Mesendoderm (in vitro differentiated cells): ENCODE measurements around the gene METRNL.
"Not testable (repeated sequence)": the region's sequence is repeated elsewhere in the genome, so short reads cannot be mapped to it uniquely, and the experiment has no call there.

Source experiments
- DNase-seq: peaks from one replicate; pipeline ENCODE4 v3.0.0; 2013
- H2AK5ac ChIP-seq: 2 replicates; pipeline ENCODE4 v1.6.1; 2013; ENCODE audit warnings: low read length, inconsistent platforms
- H2BK120ac ChIP-seq: 2 replicates; pipeline ENCODE4 v1.6.1; 2013; ENCODE audit warnings: low read depth, mild to moderate bottlenecking, low read length, moderate library complexity, mixed read lengths
- H2BK15ac ChIP-seq: replicated peaks from 2 replicates; pipeline ENCODE4 v1.6.1; 2013; ENCODE audit warnings: low read depth, mild to moderate bottlenecking, moderate library complexity
- H2BK5ac ChIP-seq: 2 replicates; pipeline ENCODE4 v1.6.1; 2013; ENCODE audit warnings: low read length, inconsistent platforms
- H3K18ac ChIP-seq: 2 replicates; pipeline ENCODE4 v1.6.1; 2013; ENCODE audit warnings: mild to moderate bottlenecking, low read length, mixed read lengths
- H3K23ac ChIP-seq: one replicate; pipeline ENCODE4 v1.6.1; 2013; ENCODE audit warnings: low read length
- H3K27ac ChIP-seq: 2 replicates; pipeline ENCODE4 v1.5.1; 2013; ENCODE audit warnings: low read depth, mild to moderate bottlenecking, inconsistent platforms, low read length, moderate library complexity
- H3K27me3 ChIP-seq: 2 replicates; pipeline ENCODE4 v1.6.1; 2013; ENCODE audit warnings: low read length, control low read depth, mild to moderate bottlenecking, inconsistent platforms; ENCODE audit not compliant: insufficient read depth, poor library complexity
- H3K36me3 ChIP-seq: 2 replicates; pipeline ENCODE4 v1.6.1; 2013; ENCODE audit warnings: low read length, inconsistent platforms; ENCODE audit not compliant: control insufficient read depth, insufficient read depth
- H3K4ac ChIP-seq: one replicate; pipeline ENCODE4 v1.6.1; 2013; ENCODE audit warnings: low read depth, mild to moderate bottlenecking, low read length, moderate library complexity
- H3K4me1 ChIP-seq: 2 replicates; pipeline ENCODE4 v1.6.1; 2013; ENCODE audit warnings: low read depth, low read length, inconsistent platforms; ENCODE audit not compliant: control insufficient read depth
- H3K4me2 ChIP-seq: 2 replicates; pipeline ENCODE4 v1.6.1; 2013; ENCODE audit warnings: low read length
- H3K4me3 ChIP-seq: 2 replicates; pipeline ENCODE4 v1.5.1; 2013; ENCODE audit warnings: mild to moderate bottlenecking, low read length
- H3K56ac ChIP-seq: one replicate; pipeline ENCODE4 v1.6.1; 2013; ENCODE audit warnings: low read length
- H3K79me1 ChIP-seq: 2 replicates; pipeline ENCODE4 v1.6.1; 2013; ENCODE audit warnings: low read length, inconsistent platforms
- H3K79me2 ChIP-seq: 2 replicates; pipeline ENCODE4 v1.6.1; 2013; ENCODE audit warnings: mild to moderate bottlenecking, low read length; ENCODE audit not compliant: control insufficient read depth, insufficient read depth
- H3K9ac ChIP-seq: 2 replicates; pipeline ENCODE4 v1.6.1; 2013; ENCODE audit warnings: low read length, inconsistent platforms
- H4K5ac ChIP-seq: one replicate; pipeline ENCODE4 v1.6.1; 2013; ENCODE audit warnings: low read length
- H4K8ac ChIP-seq: one replicate; pipeline ENCODE4 v1.6.1; 2013; ENCODE audit warnings: low read depth, mild to moderate bottlenecking, control low read depth, low read length, moderate library complexity
- whole genome bisulfite sequencing: extraction: QIAGEN DNeasy Blood & Tissue Kit; methylation state at CpG from one replicate; pipeline ENCODE4 v1.1.7; 2013; ENCODE audit warnings: low lambda C conversion rate, missing lambda C conversion rate; ENCODE audit not compliant: insufficient coverage; ENCODE audit errors: extremely low coverage; 5-methylcytosine and 5-hydroxymethylcytosine counted together

Gene METRNL

DNA sequence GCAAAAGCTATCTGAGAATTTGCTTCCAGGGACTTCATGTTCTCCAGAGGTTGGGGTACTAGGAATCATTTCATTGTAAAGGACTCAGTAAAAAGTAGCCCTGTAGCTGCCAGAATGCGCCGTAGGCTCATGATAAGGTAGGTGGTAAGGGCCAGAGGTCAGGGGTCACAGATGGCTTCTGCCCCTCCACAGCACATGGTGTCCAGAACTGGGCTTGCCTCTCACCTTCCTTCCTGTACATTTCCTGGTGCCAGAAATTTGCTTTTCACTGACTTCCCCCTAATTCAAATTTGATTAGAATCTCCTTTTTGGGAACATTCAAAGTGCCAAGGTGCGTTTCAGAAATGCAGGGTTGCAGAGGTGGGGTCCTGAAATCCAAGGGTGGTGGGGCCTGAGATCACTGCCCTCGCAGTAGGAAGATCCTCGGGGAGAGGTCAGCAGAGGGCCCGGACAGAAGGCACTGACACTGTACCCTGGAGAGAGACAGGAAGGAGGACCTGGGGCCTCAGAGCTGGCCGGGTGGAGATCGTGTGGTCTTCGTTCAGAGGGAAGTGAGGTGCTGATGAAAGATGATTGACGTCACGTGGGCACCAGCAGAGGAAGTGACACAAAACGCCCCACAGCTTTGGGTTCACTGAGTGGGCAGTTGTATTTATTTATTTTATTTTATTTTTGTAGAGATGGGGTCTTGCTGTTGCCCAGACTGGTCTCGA is 25.5 kb upstream of the METRNL start:
- no peak overlapping the region for H2BK15ac ChIP-seq
- H3K79me2 ChIP-seq, result no peaks in the 10 kb centered on the region
- H3K27ac ChIP-seq, result no peak overlapping the region
- H4K8ac ChIP-seq, result no peak overlapping the region
- no peak overlapping the region for H3K56ac ChIP-seq
- no peak overlapping the region for H3K23ac ChIP-seq
- H3K9ac ChIP-seq, result no peak overlapping the region
- H3K79me1 ChIP-seq, result no peaks in the 10 kb centered on the region
- no peak for DNase-seq
- H4K5ac ChIP-seq, result no peak overlapping the region
- no peak overlapping the region for H2AK5ac ChIP-seq
- H2BK120ac ChIP-seq, result no peak overlapping the region
- no peaks in the 10 kb centered on the region for H3K36me3 ChIP-seq
- no CpG with 5 or more reads among the region's 13 CpGs for WGBS
- H3K4me2 ChIP-seq, result no peak overlapping the region
- H3K27me3 ChIP-seq, result no peaks in the 10 kb centered on the region
- no peak overlapping the region for H3K4ac ChIP-seq
- no peak overlapping the region for H3K4me3 ChIP-seq
- no peak overlapping the region for H2BK5ac ChIP-seq
- no peak overlapping the region for H3K18ac ChIP-seq
- H3K4me1 ChIP-seq, result no peaks in the 10 kb centered on the region

DNA sequence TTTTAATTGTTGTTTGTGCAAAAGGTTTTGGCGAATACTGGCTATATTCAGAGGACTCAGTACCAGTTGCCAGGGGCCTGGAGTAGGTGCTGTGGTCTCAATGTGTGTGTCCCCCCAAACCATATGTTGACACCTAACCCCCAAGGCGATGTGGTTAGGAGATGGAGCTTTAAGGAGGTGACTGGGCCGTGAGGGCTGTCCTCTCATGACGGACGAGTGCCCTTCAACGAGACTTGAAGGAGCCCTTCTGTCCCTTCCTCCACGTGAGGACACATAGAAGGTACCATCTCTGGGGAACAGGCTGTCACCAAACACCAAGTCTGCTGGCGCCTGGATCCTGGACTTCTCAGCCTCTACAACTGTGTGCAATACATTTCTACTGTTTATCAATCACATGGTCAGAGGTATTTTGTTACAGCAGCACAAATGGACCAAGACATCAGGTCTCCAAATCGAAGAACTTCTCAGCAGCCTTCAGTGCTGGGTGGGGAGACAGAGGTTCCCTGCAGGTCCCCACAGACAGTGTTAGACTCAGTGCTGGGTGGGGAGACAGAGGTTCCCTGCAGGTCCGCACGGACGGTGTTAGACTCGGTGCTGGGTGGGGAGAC is 24.8 kb upstream of the METRNL start:
- H3K18ac ChIP-seq, result no peak overlapping the region
- H3K4me1 ChIP-seq, result no peaks in the 10 kb centered on the region
- WGBS, result no CpG with 5 or more reads among the region's 13 CpGs
- H4K5ac ChIP-seq, result no peak overlapping the region
- H3K4me3 ChIP-seq, result no peak overlapping the region
- H3K4me2 ChIP-seq, result no peak overlapping the region
- H4K8ac ChIP-seq, result no peak overlapping the region
- H2AK5ac ChIP-seq, result no peak overlapping the region
- H3K4ac ChIP-seq, result no peak overlapping the region
- H3K27me3 ChIP-seq, result no peaks in the 10 kb centered on the region
- H2BK120ac ChIP-seq, result no peak overlapping the region
- no peak overlapping the region for H2BK5ac ChIP-seq
- DNase-seq, result no peak
- no peak overlapping the region for H3K23ac ChIP-seq
- H3K9ac ChIP-seq, result no peak overlapping the region
- H3K36me3 ChIP-seq, result no peaks in the 10 kb centered on the region
- no peak overlapping the region for H3K27ac ChIP-seq
- H3K79me2 ChIP-seq, result no peaks in the 10 kb centered on the region
- H2BK15ac ChIP-seq, result no peak overlapping the region
- H3K79me1 ChIP-seq, result no peaks in the 10 kb centered on the region
- H3K56ac ChIP-seq, result no peak overlapping the region

- H3K79me2 ChIP-seq, H3K23ac ChIP-seq, H3K4ac ChIP-seq, H2BK15ac ChIP-seq, H3K4me2 ChIP-seq, H3K36me3 ChIP-seq, H3K27ac ChIP-seq, DNase-seq, H2BK5ac ChIP-seq, H3K56ac ChIP-seq, H2BK120ac ChIP-seq, H3K27me3 ChIP-seq, H3K4me1 ChIP-seq, H3K9ac ChIP-seq, H3K79me1 ChIP-seq, H4K8ac ChIP-seq, H3K18ac ChIP-seq, H2AK5ac ChIP-seq, H3K4me3 ChIP-seq, H4K5ac ChIP-seq: not testable (repeated sequence)
- WGBS, result no CpG with 5 or more reads among the region's 25 CpGs
These were observed 24.2 kb upstream of the METRNL start for GRCh38 chr17:83055176-83055575.

- H2BK120ac ChIP-seq, result no peak overlapping the region
- H2AK5ac ChIP-seq, result no peak overlapping the region
- H3K9ac ChIP-seq, result no peak overlapping the region
- no peaks in the 10 kb centered on the region for H3K79me2 ChIP-seq
- H4K8ac ChIP-seq, result no peak overlapping the region
- no peak overlapping the region for H3K18ac ChIP-seq
- H2BK15ac ChIP-seq, result no peak overlapping the region
- H3K4me2 ChIP-seq, result no peak overlapping the region
- no peaks in the 10 kb centered on the region for H3K36me3 ChIP-seq
- no peak overlapping the region for H3K56ac ChIP-seq
- no peak for DNase-seq
- no peaks in the 10 kb centered on the region for H3K27me3 ChIP-seq
- H4K5ac ChIP-seq, result no peak overlapping the region
- no peak overlapping the region for H3K27ac ChIP-seq
- H3K23ac ChIP-seq, result no peak overlapping the region
- no peak overlapping the region for H3K4ac ChIP-seq
- no CpG with 5 or more reads among the region's 16 CpGs for WGBS
- no peaks in the 10 kb centered on the region for H3K4me1 ChIP-seq
- H3K4me3 ChIP-seq, result no peak overlapping the region
- H2BK5ac ChIP-seq, result no peak overlapping the region
- H3K79me1 ChIP-seq, result no peaks in the 10 kb centered on the region
These were observed 23.4 kb upstream of the METRNL start for GRCh38 chr17:83055911-83056582.

DNA sequence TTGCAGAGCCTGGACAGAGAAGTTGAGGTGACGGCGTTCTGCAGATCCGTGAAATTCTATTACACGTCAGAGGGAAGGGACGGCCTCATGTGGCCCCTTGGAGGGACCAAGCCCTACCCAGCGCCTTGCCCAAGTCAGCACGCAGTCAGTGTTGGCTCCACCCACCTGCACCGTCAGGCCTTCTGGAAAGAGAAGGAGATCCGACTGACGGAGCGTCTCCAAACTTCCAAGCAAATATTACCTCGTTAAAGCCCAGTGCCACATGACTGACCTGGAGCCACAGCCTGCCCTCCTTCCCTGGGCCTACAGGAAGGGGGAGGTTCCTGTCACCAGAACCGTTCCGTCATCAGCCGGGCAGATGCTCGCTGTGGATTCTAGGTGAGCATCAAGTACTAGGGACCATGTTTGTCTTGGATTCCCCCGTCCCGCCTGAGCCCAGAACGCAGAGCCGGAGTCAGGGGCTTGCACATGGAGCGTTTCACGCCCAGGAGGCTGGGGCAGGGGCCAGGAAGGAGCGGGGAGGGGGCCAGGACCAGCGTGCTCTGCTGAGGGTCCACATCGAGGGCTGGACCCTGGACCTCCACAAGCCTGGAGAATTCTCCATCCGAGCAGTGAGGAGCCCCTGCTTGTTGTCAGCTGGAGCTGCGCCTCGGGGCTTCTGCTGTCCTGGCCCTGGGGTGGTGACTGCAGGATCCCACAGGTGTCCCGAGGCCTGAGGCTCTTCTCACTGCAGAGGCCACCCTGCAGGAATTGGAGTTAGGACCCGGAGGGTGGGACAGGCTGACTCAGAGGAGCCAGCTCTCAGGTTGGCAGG is 22.6 kb upstream of the METRNL start:
- H3K4me2 ChIP-seq, result no peak overlapping the region
- H3K4me3 ChIP-seq, result no peak overlapping the region
- no peaks in the 10 kb centered on the region for H3K79me2 ChIP-seq
- H3K4ac ChIP-seq, result no peak overlapping the region
- no peaks in the 10 kb centered on the region for H3K79me1 ChIP-seq
- no peak overlapping the region for H2BK15ac ChIP-seq
- H3K9ac ChIP-seq, result no peak overlapping the region
- H2BK120ac ChIP-seq, result no peak overlapping the region
- H3K4me1 ChIP-seq, result no peaks in the 10 kb centered on the region
- H2AK5ac ChIP-seq, result no peak overlapping the region
- H3K18ac ChIP-seq, result no peak overlapping the region
- H3K27ac ChIP-seq, result no peak overlapping the region
- no peaks in the 10 kb centered on the region for H3K36me3 ChIP-seq
- H4K8ac ChIP-seq, result no peak overlapping the region
- no peaks in the 10 kb centered on the region for H3K27me3 ChIP-seq
- whole genome bisulfite sequencing, result no CpG with 5 or more reads among the region's 30 CpGs
- no peak overlapping the region for H2BK5ac ChIP-seq
- no peak overlapping the region for H3K23ac ChIP-seq
- no peak overlapping the region for H4K5ac ChIP-seq
- DNase-seq, result no peak
- no peak overlapping the region for H3K56ac ChIP-seq
